HG03469 (cell line): Measurements from ENCODE around the gene MLXIPL.
"Not testable (repeated sequence)": the region's sequence is repeated elsewhere in the genome, so short reads cannot be mapped to it uniquely, and the experiment has no call there.

Experiments used
- ATAC-seq: cut with Tn5 transposase; IDR thresholded peaks from one replicate; pipeline ENCODE4 v1.9.1; 2021; ENCODE audit warnings: mild to moderate bottlenecking, moderate library complexity, moderate number of reproducible peaks; ENCODE audit not compliant: unreplicated experiment

The MLXIPL gene

GRCh38 chr7:73555411-73555982, 68.8 kb downstream of the MLXIPL start:
- ATAC-seq, result no peak

- not testable (repeated sequence) for ATAC-seq
Measured at GRCh38 chr7:73550093-73550492, 74.2 kb downstream of the MLXIPL start.

- ATAC-seq, result no peak
Measured at GRCh38 chr7:73549176-73549575, 75.1 kb downstream of the MLXIPL start.

GRCh38 chr7:73547841-73548240, 76.5 kb downstream of the MLXIPL start:
- ATAC-seq, result no peak

GRCh38 chr7:73544678-73545077, 79.6 kb downstream of the MLXIPL start:
- no peak for ATAC-seq
